ENCODE data around the gene RANBP9. TPM values are rescaled to one million over a fixed set of nuclear protein-coding genes. Genes with fewer than 3 reads are reported as not detected.
A peak's percentile ranks its signal among the peaks of the same experiment; 100 is the strongest.

Gene RANBP9
- total and polyA plus RNA-seq, 2 of the 13 experiments (the other 11 are each of a cell fraction or from before 2014, with no cell fraction given): 26.6 to 30.6 TPM

- TF ChIP-seq ZNF557 (CRISPR knock-in tag; IDR thresholded peaks at IDR 0.05) (peak; percentile 31; the same call in 1 of the 2 replicates), ZNF674 (CRISPR knock-in tag; IDR thresholded peaks at IDR 0.05; ENCODE audit: low read depth) (0 out of 2 replicates have a peak, but pooled peaks have one; percentile 60), KLF12 (CRISPR knock-in tag; IDR thresholded peaks at IDR 0.05; ENCODE audit: borderline replicate concordance) (peak; percentile 84), RFXANK (CRISPR knock-in tag; IDR thresholded peaks at IDR 0.05) (peak; percentile 67; the same call in 1 of the 2 replicates), GZF1 (CRISPR knock-in tag; IDR thresholded peaks at IDR 0.05) (peak; percentile 81; the same call in 1 of the 2 replicates), ZUFSP (CRISPR knock-in tag; IDR thresholded peaks at IDR 0.05; ENCODE audit: borderline replicate concordance) (no peak), STAT6 (CRISPR knock-in tag; IDR thresholded peaks at IDR 0.05; ENCODE audit: borderline replicate concordance) (peak; percentile 77; the same call in 1 of the 2 replicates), JDP2 (CRISPR knock-in tag; IDR thresholded peaks at IDR 0.05; ENCODE audit: borderline replicate concordance) (no peak), ZNF616 (CRISPR knock-in tag; IDR thresholded peaks at IDR 0.05; ENCODE audit: low read depth) (peak; percentile 29; the same call in 1 of the 2 replicates), TP53 (CRISPR knock-in tag; conservative IDR thresholded peaks at IDR 0.05) (0 out of 2 replicates have a peak, but pooled peaks have one; percentile 46), ZNF703 (CRISPR knock-in tag; IDR thresholded peaks at IDR 0.05; ENCODE audit: borderline replicate concordance) (no peak), TOPORS (CRISPR knock-in tag; IDR thresholded peaks at IDR 0.05) (peak; percentile 88; the same call in 1 of the 2 replicates), ZNF589 (CRISPR knock-in tag; conservative IDR thresholded peaks at IDR 0.05) (peak; percentile 17; the same call in 1 of the 2 replicates), NFRKB (IDR thresholded peaks at IDR 0.05) (no peak), TOE1 (CRISPR knock-in tag; IDR thresholded peaks at IDR 0.05) (peak; percentile 73), ERF (CRISPR knock-in tag; IDR thresholded peaks at IDR 0.05) (peak; percentile 79), ZNF800 (CRISPR knock-in tag; IDR thresholded peaks at IDR 0.05) (peak; percentile 14; the same call in 1 of the 2 replicates), IKZF4 (CRISPR knock-in tag; IDR thresholded peaks at IDR 0.05; ENCODE audit: borderline replicate concordance, low read depth, not compliant biosample characterization) (peak; percentile 71), HBP1 (CRISPR knock-in tag; IDR thresholded peaks at IDR 0.05; ENCODE audit: low read depth) (peak; percentile 20), NPAS2 (CRISPR knock-in tag; IDR thresholded peaks at IDR 0.05; ENCODE audit: borderline replicate concordance) (no peak), ZNF20 (CRISPR knock-in tag; IDR thresholded peaks at IDR 0.05) (no peak), NFKB2 (CRISPR knock-in tag; IDR thresholded peaks at IDR 0.05; ENCODE audit: borderline replicate concordance) (peak; percentile 79; the same call in 1 of the 2 replicates)
These were observed 136.9 kb downstream of the RANBP9 start, which contains the start of gene SIRT5 (continued) for GRCh38 chr6:13574571-13575376.
